ENCODE results near the gene SAP30L.

DNA sequence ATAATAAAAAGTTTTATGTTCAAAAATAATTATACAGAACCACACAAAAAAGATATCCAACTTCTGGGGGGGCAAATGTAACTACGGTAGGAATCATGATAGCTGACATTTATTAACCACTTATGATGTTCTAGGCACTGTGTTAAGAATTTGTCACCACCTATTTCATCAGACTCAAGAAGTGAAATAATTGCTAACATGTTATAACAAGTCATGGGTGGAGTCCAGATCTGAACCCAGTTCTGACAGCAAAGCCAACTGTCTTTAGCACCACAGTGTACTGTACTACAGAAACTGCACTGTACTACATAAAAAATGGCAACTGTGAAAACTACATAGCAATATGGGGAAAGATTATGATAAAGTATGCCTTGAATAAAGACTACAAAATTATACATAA, 3.0 kb upstream of the SAP30L start:
- TF ChIP-seq POLR2A (IDR thresholded peaks at IDR 0.05): no peak
- TF ChIP-seq, protein P1, sequence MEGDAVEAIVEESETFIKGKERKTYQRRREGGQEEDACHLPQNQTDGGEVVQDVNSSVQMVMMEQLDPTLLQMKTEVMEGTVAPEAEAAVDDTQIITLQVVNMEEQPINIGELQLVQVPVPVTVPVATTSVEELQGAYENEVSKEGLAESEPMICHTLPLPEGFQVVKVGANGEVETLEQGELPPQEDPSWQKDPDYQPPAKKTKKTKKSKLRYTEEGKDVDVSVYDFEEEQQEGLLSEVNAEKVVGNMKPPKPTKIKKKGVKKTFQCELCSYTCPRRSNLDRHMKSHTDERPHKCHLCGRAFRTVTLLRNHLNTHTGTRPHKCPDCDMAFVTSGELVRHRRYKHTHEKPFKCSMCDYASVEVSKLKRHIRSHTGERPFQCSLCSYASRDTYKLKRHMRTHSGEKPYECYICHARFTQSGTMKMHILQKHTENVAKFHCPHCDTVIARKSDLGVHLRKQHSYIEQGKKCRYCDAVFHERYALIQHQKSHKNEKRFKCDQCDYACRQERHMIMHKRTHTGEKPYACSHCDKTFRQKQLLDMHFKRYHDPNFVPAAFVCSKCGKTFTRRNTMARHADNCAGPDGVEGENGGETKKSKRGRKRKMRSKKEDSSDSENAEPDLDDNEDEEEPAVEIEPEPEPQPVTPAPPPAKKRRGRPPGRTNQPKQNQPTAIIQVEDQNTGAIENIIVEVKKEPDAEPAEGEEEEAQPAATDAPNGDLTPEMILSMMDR (IDR thresholded peaks at IDR 0.05): no peak
